A549 (cell line): ENCODE data around the gene RPL3.

Experiments used
- EP300 ChIP-seq, 2 experiments: fragments of >200 bp; sonication (Bioruptor Twin); formaldehyde crosslinking; IDR thresholded peaks; 2 replicates in 1 of 2; 3 replicates in 1 of 2; pipeline ENCODE4 v1.6.1; 2016 to 2017
- HDAC2 ChIP-seq: fragments of 200-600 bp; sonication (generic); IDR thresholded peaks from 2 replicates; pipeline ENCODE4 v1.6.1; 2016
- KDM1A ChIP-seq: fragments of 200-600 bp; sonication (generic); IDR thresholded peaks from 2 replicates; pipeline ENCODE4 v1.6.1; 2016; ENCODE audit warnings: low read depth, mild to moderate bottlenecking
- NFE2L2 ChIP-seq: fragments of 150-350 bp; conservative IDR thresholded peaks from 2 replicates; pipeline ENCODE4 v1.6.1; 2014; ENCODE audit warnings: low read length
- ZC3H11A ChIP-seq: fragments of 450-650 bp; IDR thresholded peaks from 2 replicates; pipeline ENCODE4 v1.6.1; 2014; ENCODE audit warnings: antibody characterized with exemption, mild to moderate bottlenecking
- TF ChIP-seq, protein P1 (sequence below): fragments of >200 bp; sonication (Bioruptor Twin); formaldehyde crosslinking; IDR thresholded peaks from 3 replicates; pipeline ENCODE4 v1.5.1; 2016
- TF ChIP-seq, protein P2 (sequence below): fragments of 450-650 bp; IDR thresholded peaks from 2 replicates; pipeline ENCODE4 v1.6.1; 2014; ENCODE audit warnings: antibody characterized with exemption
- TF ChIP-seq, protein P3 (sequence below): fragments of 150-350 bp; IDR thresholded peaks from 2 replicates; pipeline ENCODE4 v1.6.1; 2014; ENCODE audit warnings: low read depth, mild to moderate bottlenecking, low read length

DNA sequence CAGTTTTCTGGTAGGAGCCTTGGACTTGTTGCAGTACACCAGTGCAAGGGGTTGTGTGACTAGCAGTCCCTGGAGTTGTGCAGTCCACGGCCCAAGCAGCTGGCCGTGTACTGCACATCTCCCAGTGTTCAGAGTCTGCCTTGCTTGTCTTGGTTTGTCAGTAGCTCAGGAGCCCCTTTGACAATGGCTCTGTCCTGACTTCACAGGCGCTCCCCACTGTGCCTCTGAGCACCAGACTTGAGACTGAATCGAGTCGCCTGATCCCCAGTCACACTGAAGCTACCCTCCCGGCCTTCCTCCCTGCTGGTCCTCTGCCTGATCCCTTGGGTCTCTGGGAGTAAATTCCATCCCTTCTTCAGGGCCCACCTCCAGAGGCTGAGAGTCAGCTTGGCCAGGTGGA is 49.8 kb upstream of the RPL3 start:
- TF ChIP-seq, protein P1, sequence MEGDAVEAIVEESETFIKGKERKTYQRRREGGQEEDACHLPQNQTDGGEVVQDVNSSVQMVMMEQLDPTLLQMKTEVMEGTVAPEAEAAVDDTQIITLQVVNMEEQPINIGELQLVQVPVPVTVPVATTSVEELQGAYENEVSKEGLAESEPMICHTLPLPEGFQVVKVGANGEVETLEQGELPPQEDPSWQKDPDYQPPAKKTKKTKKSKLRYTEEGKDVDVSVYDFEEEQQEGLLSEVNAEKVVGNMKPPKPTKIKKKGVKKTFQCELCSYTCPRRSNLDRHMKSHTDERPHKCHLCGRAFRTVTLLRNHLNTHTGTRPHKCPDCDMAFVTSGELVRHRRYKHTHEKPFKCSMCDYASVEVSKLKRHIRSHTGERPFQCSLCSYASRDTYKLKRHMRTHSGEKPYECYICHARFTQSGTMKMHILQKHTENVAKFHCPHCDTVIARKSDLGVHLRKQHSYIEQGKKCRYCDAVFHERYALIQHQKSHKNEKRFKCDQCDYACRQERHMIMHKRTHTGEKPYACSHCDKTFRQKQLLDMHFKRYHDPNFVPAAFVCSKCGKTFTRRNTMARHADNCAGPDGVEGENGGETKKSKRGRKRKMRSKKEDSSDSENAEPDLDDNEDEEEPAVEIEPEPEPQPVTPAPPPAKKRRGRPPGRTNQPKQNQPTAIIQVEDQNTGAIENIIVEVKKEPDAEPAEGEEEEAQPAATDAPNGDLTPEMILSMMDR: no peak
- TF ChIP-seq, protein P2, sequence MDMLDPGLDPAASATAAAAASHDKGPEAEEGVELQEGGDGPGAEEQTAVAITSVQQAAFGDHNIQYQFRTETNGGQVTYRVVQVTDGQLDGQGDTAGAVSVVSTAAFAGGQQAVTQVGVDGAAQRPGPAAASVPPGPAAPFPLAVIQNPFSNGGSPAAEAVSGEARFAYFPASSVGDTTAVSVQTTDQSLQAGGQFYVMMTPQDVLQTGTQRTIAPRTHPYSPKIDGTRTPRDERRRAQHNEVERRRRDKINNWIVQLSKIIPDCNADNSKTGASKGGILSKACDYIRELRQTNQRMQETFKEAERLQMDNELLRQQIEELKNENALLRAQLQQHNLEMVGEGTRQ: no peak
- TF ChIP-seq EP300 (IDR thresholded peaks at IDR 0.05): no peak
- TF ChIP-seq, protein P3, sequence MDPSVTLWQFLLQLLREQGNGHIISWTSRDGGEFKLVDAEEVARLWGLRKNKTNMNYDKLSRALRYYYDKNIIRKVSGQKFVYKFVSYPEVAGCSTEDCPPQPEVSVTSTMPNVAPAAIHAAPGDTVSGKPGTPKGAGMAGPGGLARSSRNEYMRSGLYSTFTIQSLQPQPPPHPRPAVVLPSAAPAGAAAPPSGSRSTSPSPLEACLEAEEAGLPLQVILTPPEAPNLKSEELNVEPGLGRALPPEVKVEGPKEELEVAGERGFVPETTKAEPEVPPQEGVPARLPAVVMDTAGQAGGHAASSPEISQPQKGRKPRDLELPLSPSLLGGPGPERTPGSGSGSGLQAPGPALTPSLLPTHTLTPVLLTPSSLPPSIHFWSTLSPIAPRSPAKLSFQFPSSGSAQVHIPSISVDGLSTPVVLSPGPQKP: no peak
- TF ChIP-seq HDAC2: no peak
- TF ChIP-seq NFE2L2: no peak
- no peak for TF ChIP-seq KDM1A
- TF ChIP-seq ZC3H11A: no peak
